ENCODE data around the gene RPL3. TPM values are rescaled to one million over a fixed set of nuclear protein-coding genes. Genes with fewer than 3 reads are reported as not detected.

The RPL3 gene
- total RNA-seq, 4 donors from 2014 or later, result 2,019 to 2,284 (median 2,183) TPM

GRCh38 chr22:39313258-39314001 lies 6.0 kb downstream of the RPL3 start:
- peaks cover 50 to 80% (median 71%) of the 10 kb centered on the region in 4 donors for H3K4me1 ChIP-seq
- peak overlapping the region in 1 of 4 donors; percentile 26 for H3K27ac ChIP-seq (replicated peaks in 1 of 4)

GRCh38 chr22:39312410-39312809 lies 7.0 kb downstream of the RPL3 start:
- Histone ChIP-seq H3K27me3 (no peaks in the 10 kb centered on the region), H3K9me3 (no peaks in the 10 kb centered on the region), H3K36me3 (peaks cover 55 to 62% (median 60%) of the 10 kb centered on the region in 4 donors), H3K4me1 (peaks cover 42 to 77% (median 65%) of the 10 kb centered on the region in 4 donors), H3K4me3 (no peak overlapping the region), H3K27ac (replicated peaks in 1 of 4) (no peak overlapping the region)
- no peak for DNase-seq (ENCODE audit: extremely low spot score)
- 73% methylated on average over 5 of the region's 5 CpGs for WGBS
- intact Hi-C loops (cut with DNase I), result no loop called here
- TF ChIP-seq EP300 (IDR thresholded peaks at IDR 0.05), result no peak
- TF ChIP-seq POLR2AphosphoS5 (IDR thresholded peaks at IDR 0.05), result no peak
- TF ChIP-seq POLR2A (IDR thresholded peaks at IDR 0.05; ENCODE audit: low read depth), result no peak
- no peak for TF ChIP-seq CTCF (IDR thresholded peaks at IDR 0.05)

More at GRCh38 chr22:39313258-39314001, 6.0 kb downstream of the RPL3 start:
- WGBS, result 76% methylated on average over 16 of the region's 20 CpGs
- intact Hi-C loops (cut with DNase I), result no loop called here
- TF ChIP-seq EP300 (IDR thresholded peaks at IDR 0.05) (no peak), POLR2A (IDR thresholded peaks at IDR 0.05; ENCODE audit: low read depth) (no peak), POLR2AphosphoS5 (IDR thresholded peaks at IDR 0.05) (no peak), CTCF (IDR thresholded peaks at IDR 0.05) (no peak)
- DNase-seq (ENCODE audit: extremely low spot score), result no peak
- Histone ChIP-seq H3K4me3 (no peak overlapping the region), H3K27me3 (no peaks in the 10 kb centered on the region), H3K36me3 (peaks cover 60 to 71% (median 69%) of the 10 kb centered on the region in 4 donors), H3K9me3 (no peaks in the 10 kb centered on the region)

GRCh38 chr22:39311592-39312400 lies 7.6 kb downstream of the RPL3 start:
- Histone ChIP-seq H3K4me1 (peaks cover 36 to 71% (median 59%) of the 10 kb centered on the region in 4 donors), H3K27me3 (no peaks in the 10 kb centered on the region), H3K36me3 (peaks cover 50 to 55% (median 54%) of the 10 kb centered on the region in 4 donors), H3K9me3 (no peaks in the 10 kb centered on the region), H3K4me3 (no peak overlapping the region), H3K27ac (replicated peaks in 1 of 4) (no peak overlapping the region)
- intact Hi-C loops (cut with DNase I), result loop anchor here (2.0 kb wide), 1 partner anchor 141 kb away; no protein-coding TSS in a partner anchor
- WGBS, result 84% methylated on average over 11 of the region's 19 CpGs
- TF ChIP-seq POLR2A (IDR thresholded peaks at IDR 0.05; ENCODE audit: low read depth) (no peak), POLR2AphosphoS5 (IDR thresholded peaks at IDR 0.05) (no peak), EP300 (IDR thresholded peaks at IDR 0.05) (no peak), CTCF (IDR thresholded peaks at IDR 0.05) (no peak)
- no peak for DNase-seq (ENCODE audit: extremely low spot score)

GRCh38 chr22:39309881-39310714 lies 9.3 kb downstream of the RPL3 start:
- no peak for DNase-seq (ENCODE audit: extremely low spot score)
- no peak for TF ChIP-seq POLR2AphosphoS5 (IDR thresholded peaks at IDR 0.05)
- TF ChIP-seq POLR2A (IDR thresholded peaks at IDR 0.05; ENCODE audit: low read depth), result no peak
- no peak for TF ChIP-seq CTCF (IDR thresholded peaks at IDR 0.05)
- TF ChIP-seq EP300 (IDR thresholded peaks at IDR 0.05), result no peak
- Histone ChIP-seq H3K9me3 (no peaks in the 10 kb centered on the region), H3K4me3 (no peak overlapping the region), H3K27ac (replicated peaks in 1 of 4) (peak overlapping the region; percentile 70 to 84 (median 76)), H3K4me1 (peaks cover 20 to 57% (median 42%) of the 10 kb centered on the region in 4 donors), H3K27me3 (no peaks in the 10 kb centered on the region), H3K36me3 (peaks cover 33 to 38% (median 37%) of the 10 kb centered on the region in 4 donors)
- whole genome bisulfite sequencing, result 85% methylated on average over 13 of the region's 16 CpGs
- intact Hi-C loops (cut with DNase I), result loop anchor here (2.0 kb wide), 1 partner anchor 139 kb away; no protein-coding TSS in a partner anchor

Data from esophagus muscularis mucosa (tissue), 4 donors.